Adipose tissue (tissue), 3 donors: ENCODE measurements around the gene C19orf85. TPM values are rescaled to one million over a fixed set of nuclear protein-coding genes. Genes with fewer than 3 reads are reported as not detected.

Experiments used
- H3K27ac ChIP-seq: one replicate; pipeline ENCODE4 v1.5.1; 2013; ENCODE audit warnings: low read depth, low read length
- WGBS, 3 donors: extraction: QIAGEN DNeasy Blood & Tissue Kit; methylation state at CpG; one replicate each; pipeline ENCODE4 v1.1.7; 2013; 5-methylcytosine and 5-hydroxymethylcytosine counted together
- polyA plus RNA-seq, 3 donors: library from polyadenylated mRNA; stranded (reverse); fragments of 200-250 nt; gene quantifications; one replicate each; pipeline ENCODE4 v1.2.3, GENCODE V29; 2013
- donor health status: healthy with polysubstance abuse.
- donor health status: Bipolar disorder and iron deficiency.
- donor health status: healthy.

The C19orf85 gene
- polyA plus RNA-seq, 3 donors = not detected

GRCh38 chr19:55491546-55492360 lies 27.2 kb upstream of the C19orf85 start:
- no peak overlapping the region for H3K27ac ChIP-seq
- 61 to 65% (median 61%) methylated on average over 23 to 24 of the region's 24 CpGs for WGBS, 3 donors

- WGBS, 3 donors = 75 to 77% (median 77%) methylated on average over 47 to 52 of the region's 52 CpGs
- no peak overlapping the region for H3K27ac ChIP-seq
These were observed 26.2 kb upstream of the C19orf85 start for GRCh38 chr19:55490478-55491432.

GRCh38 chr19:55489711-55490477 lies 25.3 kb upstream of the C19orf85 start:
- WGBS, 3 donors = 66 to 70% (median 70%) methylated on average over 17 to 21 of the region's 21 CpGs
- H3K27ac ChIP-seq = no peak overlapping the region

GRCh38 chr19:55488986-55489710 lies 24.6 kb upstream of the C19orf85 start:
- H3K27ac ChIP-seq = no peak overlapping the region
- WGBS, 3 donors = 52 to 70% (median 62%) methylated on average over 32 to 36 of the region's 36 CpGs

- WGBS, 3 donors = 15 to 27% (median 15%) methylated on average over 13 to 19 of the region's 21 CpGs
- no peak within 1 kb of the TSS for H3K27ac ChIP-seq
These were observed 23.6 kb upstream of the C19orf85 start, which contains the start of gene SSC5D for GRCh38 chr19:55487924-55488687. Gene SSC5D, plus strand, starts transcription at chr19:55488436. Its CDS starts 154 bp downstream, at chr19:55488590.

- WGBS, 3 donors = 31 to 41% (median 38%) methylated on average over 25 to 27 of the region's 27 CpGs
- H3K27ac ChIP-seq = no peak overlapping the region
These were observed 22.7 kb upstream of the C19orf85 start for GRCh38 chr19:55486971-55487923.

- WGBS, 3 donors = 62 to 77% (median 70%) methylated on average over 39 to 53 of the region's 53 CpGs
- H3K27ac ChIP-seq = no peak overlapping the region
These were observed 21.8 kb upstream of the C19orf85 start for GRCh38 chr19:55486043-55486970.

GRCh38 chr19:55485439-55486011 lies 21.0 kb upstream of the C19orf85 start:
- 29 to 33% (median 30%) methylated on average over 18 of the region's 18 CpGs for WGBS, 3 donors
- no peak overlapping the region for H3K27ac ChIP-seq

GRCh38 chr19:55484593-55485438 lies 20.3 kb upstream of the C19orf85 start, which contains the start of gene NAT14:
Gene NAT14, plus strand, starts transcription at chr19:55485188. Its CDS starts 521 bp downstream, at chr19:55485709.
- 1 to 2% (median 1%) methylated on average over 74 to 78 of the region's 78 CpGs for WGBS, 3 donors
- H3K27ac ChIP-seq = no peak within 1 kb of the TSS

GRCh38 chr19:55483706-55484592 lies 19.4 kb upstream of the C19orf85 start:
- WGBS, 3 donors = 73 to 78% (median 76%) methylated on average over 41 to 46 of the region's 46 CpGs
- H3K27ac ChIP-seq = no peak overlapping the region

GRCh38 chr19:55482967-55483705 lies 18.6 kb upstream of the C19orf85 start:
- 93 to 94% (median 94%) methylated on average over 44 to 47 of the region's 47 CpGs for WGBS, 3 donors
- H3K27ac ChIP-seq = no peak overlapping the region
